GM23338 (cell line): Measurements from ENCODE around the gene USP19. TPM values are rescaled to one million over a fixed set of nuclear protein-coding genes. Genes with fewer than 3 reads are reported as not detected.

Experiments used
- CREB1 ChIP-seq: fragments of 250-450 bp; sonication (Bioruptor Pico); IDR thresholded peaks from 2 replicates; pipeline ENCODE4 v1.5.0; 2020; ENCODE audit warnings: low read depth, mild to moderate bottlenecking, moderate library complexity
- CTCF ChIP-seq, 2 experiments: fragments of 200-600 bp in 1 of 2; sonication (generic) in 1 of 2; conservative IDR thresholded peaks; 2 replicates each; pipeline versions ENCODE4 v1.5.1 to v1.6.1; 2016 to 2017; ENCODE audit warnings: antibody characterized with exemption in 2 of 2, low read depth in 2 of 2, mild to moderate bottlenecking in 2 of 2, moderate library complexity in 1 of 2
- EZH2 ChIP-seq: fragments of 200-600 bp; sonication (generic); IDR thresholded peaks from one replicate; pipeline ENCODE4 v1.8.0; 2017; ENCODE audit warnings: antibody characterized with exemption, mild to moderate bottlenecking, low read depth; ENCODE audit not compliant: unreplicated experiment
- EZH2phosphoT487 ChIP-seq: fragments of 200-600 bp; sonication (generic); IDR thresholded peaks from one replicate; pipeline ENCODE4 v1.8.1; 2018; ENCODE audit warnings: antibody characterized with exemption; ENCODE audit not compliant: unreplicated experiment
- JUNB ChIP-seq: IDR thresholded peaks from one replicate; pipeline ENCODE4 v1.6.1; 2016; ENCODE audit warnings: antibody characterized with exemption; ENCODE audit not compliant: unreplicated experiment
- NANOG ChIP-seq: IDR thresholded peaks from 2 replicates; pipeline ENCODE4 v1.6.1; 2016; ENCODE audit warnings: antibody characterized with exemption, borderline replicate concordance
- ZNF114 ChIP-seq: fragments of 250-450 bp; sonication (Bioruptor Pico); IDR thresholded peaks from 2 replicates; pipeline ENCODE4 v1.5.0; 2020; ENCODE audit warnings: mild to moderate bottlenecking, moderate library complexity
- polyA plus RNA-seq: library from polyadenylated mRNA; unstranded; fragments of >200 nt; fragmentation: Nextera tagmentation; extraction: Ambion mirVana; gene quantifications from 2 replicates; pipeline ENCODE4 v1.2.1, GENCODE V29; 2016
- total RNA-seq: library from RNA; depleted of rRNA; stranded (reverse); fragments of >200 nt; shearing (Covaris generic); gene quantifications from 2 replicates; pipeline ENCODE4 v1.2.3, GENCODE V29; 2014
- TF ChIP-seq, protein P1 (sequence below): fragments of 250-450 bp; sonication (Bioruptor Pico); IDR thresholded peaks from 2 replicates; pipeline ENCODE4 v1.5.0; 2020; ENCODE audit warnings: mild to moderate bottlenecking, moderate library complexity
- TF ChIP-seq, protein P2 (sequence below): IDR thresholded peaks from 2 replicates; pipeline ENCODE4 v1.6.1; 2016; ENCODE audit warnings: antibody characterized with exemption

The USP19 gene
- total and polyA plus RNA-seq, 2 experiments from 2014 or later: 13.2 to 62.0 TPM

- TF ChIP-seq, protein P1, sequence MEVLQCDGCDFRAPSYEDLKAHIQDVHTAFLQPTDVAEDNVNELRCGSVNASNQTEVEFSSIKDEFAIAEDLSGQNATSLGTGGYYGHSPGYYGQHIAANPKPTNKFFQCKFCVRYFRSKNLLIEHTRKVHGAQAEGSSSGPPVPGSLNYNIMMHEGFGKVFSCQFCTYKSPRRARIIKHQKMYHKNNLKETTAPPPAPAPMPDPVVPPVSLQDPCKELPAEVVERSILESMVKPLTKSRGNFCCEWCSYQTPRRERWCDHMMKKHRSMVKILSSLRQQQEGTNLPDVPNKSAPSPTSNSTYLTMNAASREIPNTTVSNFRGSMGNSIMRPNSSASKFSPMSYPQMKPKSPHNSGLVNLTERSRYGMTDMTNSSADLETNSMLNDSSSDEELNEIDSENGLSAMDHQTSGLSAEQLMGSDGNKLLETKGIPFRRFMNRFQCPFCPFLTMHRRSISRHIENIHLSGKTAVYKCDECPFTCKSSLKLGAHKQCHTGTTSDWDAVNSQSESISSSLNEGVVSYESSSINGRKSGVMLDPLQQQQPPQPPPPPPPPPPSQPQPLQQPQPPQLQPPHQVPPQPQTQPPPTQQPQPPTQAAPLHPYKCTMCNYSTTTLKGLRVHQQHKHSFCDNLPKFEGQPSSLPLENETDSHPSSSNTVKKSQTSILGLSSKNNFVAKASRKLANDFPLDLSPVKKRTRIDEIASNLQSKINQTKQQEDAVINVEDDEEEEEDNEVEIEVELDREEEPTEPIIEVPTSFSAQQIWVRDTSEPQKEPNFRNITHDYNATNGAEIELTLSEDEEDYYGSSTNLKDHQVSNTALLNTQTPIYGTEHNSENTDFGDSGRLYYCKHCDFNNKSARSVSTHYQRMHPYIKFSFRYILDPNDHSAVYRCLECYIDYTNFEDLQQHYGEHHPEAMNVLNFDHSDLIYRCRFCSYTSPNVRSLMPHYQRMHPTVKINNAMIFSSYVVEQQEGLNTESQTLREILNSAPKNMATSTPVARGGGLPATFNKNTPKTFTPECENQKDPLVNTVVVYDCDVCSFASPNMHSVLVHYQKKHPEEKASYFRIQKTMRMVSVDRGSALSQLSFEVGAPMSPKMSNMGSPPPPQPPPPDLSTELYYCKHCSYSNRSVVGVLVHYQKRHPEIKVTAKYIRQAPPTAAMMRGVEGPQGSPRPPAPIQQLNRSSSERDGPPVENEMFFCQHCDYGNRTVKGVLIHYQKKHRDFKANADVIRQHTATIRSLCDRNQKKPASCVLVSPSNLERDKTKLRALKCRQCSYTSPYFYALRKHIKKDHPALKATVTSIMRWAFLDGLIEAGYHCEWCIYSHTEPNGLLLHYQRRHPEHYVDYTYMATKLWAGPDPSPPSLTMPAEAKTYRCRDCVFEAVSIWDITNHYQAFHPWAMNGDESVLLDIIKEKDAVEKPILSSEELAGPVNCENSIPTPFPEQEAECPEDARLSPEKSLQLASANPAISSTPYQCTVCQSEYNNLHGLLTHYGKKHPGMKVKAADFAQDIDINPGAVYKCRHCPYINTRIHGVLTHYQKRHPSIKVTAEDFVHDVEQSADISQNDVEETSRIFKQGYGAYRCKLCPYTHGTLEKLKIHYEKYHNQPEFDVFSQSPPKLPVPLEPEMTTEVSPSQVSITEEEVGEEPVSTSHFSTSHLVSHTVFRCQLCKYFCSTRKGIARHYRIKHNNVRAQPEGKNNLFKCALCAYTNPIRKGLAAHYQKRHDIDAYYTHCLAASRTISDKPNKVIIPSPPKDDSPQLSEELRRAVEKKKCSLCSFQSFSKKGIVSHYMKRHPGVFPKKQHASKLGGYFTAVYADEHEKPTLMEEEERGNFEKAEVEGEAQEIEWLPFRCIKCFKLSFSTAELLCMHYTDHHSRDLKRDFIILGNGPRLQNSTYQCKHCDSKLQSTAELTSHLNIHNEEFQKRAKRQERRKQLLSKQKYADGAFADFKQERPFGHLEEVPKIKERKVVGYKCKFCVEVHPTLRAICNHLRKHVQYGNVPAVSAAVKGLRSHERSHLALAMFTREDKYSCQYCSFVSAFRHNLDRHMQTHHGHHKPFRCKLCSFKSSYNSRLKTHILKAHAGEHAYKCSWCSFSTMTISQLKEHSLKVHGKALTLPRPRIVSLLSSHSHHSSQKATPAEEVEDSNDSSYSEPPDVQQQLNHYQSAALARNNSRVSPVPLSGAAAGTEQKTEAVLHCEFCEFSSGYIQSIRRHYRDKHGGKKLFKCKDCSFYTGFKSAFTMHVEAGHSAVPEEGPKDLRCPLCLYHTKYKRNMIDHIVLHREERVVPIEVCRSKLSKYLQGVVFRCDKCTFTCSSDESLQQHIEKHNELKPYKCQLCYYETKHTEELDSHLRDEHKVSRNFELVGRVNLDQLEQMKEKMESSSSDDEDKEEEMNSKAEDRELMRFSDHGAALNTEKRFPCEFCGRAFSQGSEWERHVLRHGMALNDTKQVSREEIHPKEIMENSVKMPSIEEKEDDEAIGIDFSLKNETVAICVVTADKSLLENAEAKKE (CRISPR knock-in tag): no peak
- no peak for TF ChIP-seq CTCF (conservative IDR thresholded peaks at IDR 0.05; ENCODE audit: low read depth in 2 of 2)
- no peak for TF ChIP-seq NANOG
- TF ChIP-seq JUNB: no peak
- TF ChIP-seq CREB1 (CRISPR knock-in tag): no peak
- TF ChIP-seq EZH2phosphoT487: no peak
- TF ChIP-seq EZH2: no peak
- TF ChIP-seq, protein P2, sequence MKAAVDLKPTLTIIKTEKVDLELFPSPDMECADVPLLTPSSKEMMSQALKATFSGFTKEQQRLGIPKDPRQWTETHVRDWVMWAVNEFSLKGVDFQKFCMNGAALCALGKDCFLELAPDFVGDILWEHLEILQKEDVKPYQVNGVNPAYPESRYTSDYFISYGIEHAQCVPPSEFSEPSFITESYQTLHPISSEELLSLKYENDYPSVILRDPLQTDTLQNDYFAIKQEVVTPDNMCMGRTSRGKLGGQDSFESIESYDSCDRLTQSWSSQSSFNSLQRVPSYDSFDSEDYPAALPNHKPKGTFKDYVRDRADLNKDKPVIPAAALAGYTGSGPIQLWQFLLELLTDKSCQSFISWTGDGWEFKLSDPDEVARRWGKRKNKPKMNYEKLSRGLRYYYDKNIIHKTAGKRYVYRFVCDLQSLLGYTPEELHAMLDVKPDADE: no peak
- TF ChIP-seq ZNF114 (CRISPR knock-in tag): no peak
Observed at GRCh38 chr3:49166752-49167556, 46.3 kb upstream of the USP19 start (continued).
